Neural cell (in vitro differentiated cells): ENCODE data around the gene CASP10. TPM values are rescaled to one million over a fixed set of nuclear protein-coding genes. Genes with fewer than 3 reads are reported as not detected.

Experiments used
- H2AFZ ChIP-seq: fragments of 200-600, 300-800 bp; sonication (generic), shearing (Covaris generic); 2 replicates; pipeline ENCODE4 v1.6.0; 2014; ENCODE audit warnings: low read depth, mild to moderate bottlenecking, antibody characterized with exemption, low read length, moderate library complexity
- H3F3A ChIP-seq: fragments of 200-600 bp; shearing (Covaris generic); 2 replicates; pipeline ENCODE4 v1.6.1; 2016; ENCODE audit warnings: mild to moderate bottlenecking, moderate library complexity, mixed read lengths, antibody characterized with exemption, low read length; ENCODE audit not compliant: insufficient read depth, poor library complexity, severe bottlenecking
- H3K27ac ChIP-seq: fragments of 200-600, 300-800 bp; sonication (generic), shearing (Covaris generic); 2 replicates; pipeline ENCODE4 v1.5.1; 2014; ENCODE audit warnings: mild to moderate bottlenecking, low read length, moderate library complexity
- H3K27me3 ChIP-seq: fragments of 300-800, 200-600 bp; sonication (generic), shearing (Covaris generic); 2 replicates; pipeline ENCODE4 v1.6.0; 2014; ENCODE audit warnings: mild to moderate bottlenecking, low read depth, low read length, moderate library complexity; ENCODE audit not compliant: insufficient read depth
- H3K36me3 ChIP-seq: fragments of 300-800, 200-600 bp; sonication (generic), shearing (Covaris generic); 2 replicates; pipeline ENCODE4 v1.5.1; 2014; ENCODE audit warnings: mild to moderate bottlenecking, antibody characterized with exemption, low read length, moderate library complexity; ENCODE audit not compliant: insufficient read depth
- H3K4me2 ChIP-seq: fragments of 300-800, 200-600 bp; sonication (generic), shearing (Covaris generic); 2 replicates; pipeline ENCODE4 v1.6.0; 2014; ENCODE audit warnings: mild to moderate bottlenecking, low read length
- H3K4me3 ChIP-seq: fragments of 300-800, 200-600 bp; sonication (generic), shearing (Covaris generic); 2 replicates; pipeline ENCODE4 v1.5.1; 2014; ENCODE audit warnings: mild to moderate bottlenecking, low read length, moderate library complexity
- H3K79me2 ChIP-seq: fragments of 200-600 bp; shearing (Covaris generic); replicated peaks from 2 replicates; pipeline ENCODE4 v1.6.0; 2014; ENCODE audit warnings: mild to moderate bottlenecking, low read length, moderate library complexity; ENCODE audit not compliant: insufficient read depth
- H3K9ac ChIP-seq: fragments of 300-800, 200-600 bp; sonication (generic), shearing (Covaris generic); 2 replicates; pipeline ENCODE4 v1.6.1; 2016; ENCODE audit warnings: mild to moderate bottlenecking, low read length, mixed read lengths
- H3K9me2 ChIP-seq: fragments of 200-600 bp; shearing (Covaris generic); 2 replicates; pipeline ENCODE4 v1.6.1; 2016; ENCODE audit warnings: mild to moderate bottlenecking, low read length, mixed read lengths; ENCODE audit not compliant: insufficient read depth
- H3K9me3 ChIP-seq: fragments of 200-600, 300-800 bp; sonication (generic), shearing (Covaris generic); 2 replicates; pipeline ENCODE4 v1.6.1; 2016; ENCODE audit warnings: mild to moderate bottlenecking, mixed run types, low read length, moderate library complexity, mixed read lengths
- H4K20me1 ChIP-seq: fragments of 200-600 bp; shearing (Covaris generic); 2 replicates; pipeline ENCODE4 v1.6.1; 2016; ENCODE audit warnings: mild to moderate bottlenecking, mixed run types; ENCODE audit not compliant: insufficient read depth
- EP300 ChIP-seq: fragments of 450-650 bp; conservative IDR thresholded peaks from 2 replicates; pipeline ENCODE4 v1.6.1; 2014; ENCODE audit warnings: antibody characterized with exemption, mild to moderate bottlenecking, moderate library complexity; ENCODE audit not compliant: poor library complexity, severe bottlenecking
- EZH2 ChIP-seq: fragments of 200-600, 300-800 bp; shearing (Covaris generic), sonication (generic); IDR thresholded peaks from 2 replicates; pipeline ENCODE4 v1.6.1; 2014; ENCODE audit warnings: antibody characterized with exemption, low read length, borderline replicate concordance, mild to moderate bottlenecking; ENCODE audit not compliant: insufficient read depth, poor library complexity, severe bottlenecking
- MXI1 ChIP-seq: fragments of 450-650 bp; conservative IDR thresholded peaks from 2 replicates; pipeline ENCODE4 v1.6.1; 2014; ENCODE audit warnings: antibody characterized with exemption, mild to moderate bottlenecking; ENCODE audit not compliant: poor library complexity, severe bottlenecking
- POLR2AphosphoS5 ChIP-seq: IDR thresholded peaks from 2 replicates; pipeline ENCODE4 v1.6.1; 2012
- RAD21 ChIP-seq: fragments of 450-650 bp; conservative IDR thresholded peaks from 2 replicates; pipeline ENCODE4 v1.6.1; 2014; ENCODE audit warnings: antibody characterized with exemption, mild to moderate bottlenecking, moderate library complexity
- REST ChIP-seq: IDR thresholded peaks from 2 replicates; pipeline ENCODE4 v1.6.1; 2012; ENCODE audit warnings: borderline replicate concordance
- SMC3 ChIP-seq: fragments of 450-650 bp; conservative IDR thresholded peaks from 2 replicates; pipeline ENCODE4 v1.6.1; 2014; ENCODE audit warnings: antibody characterized with exemption, mild to moderate bottlenecking, moderate library complexity; ENCODE audit not compliant: poor library complexity
- TAF1 ChIP-seq: IDR thresholded peaks from 2 replicates; pipeline ENCODE4 v1.6.1; 2012; ENCODE audit warnings: low read depth
- polyA plus RNA-seq: library from polyadenylated mRNA; depleted of rRNA; stranded (reverse); fragments of >200 nt; gene quantifications from 2 replicates; pipeline ENCODE4 v1.2.3, GENCODE V29; 2014
- TF ChIP-seq, protein P1 (sequence below): fragments of 450-650 bp; IDR thresholded peaks from 2 replicates; pipeline ENCODE4 v1.5.1; 2014; ENCODE audit warnings: antibody characterized with exemption, mild to moderate bottlenecking, moderate library complexity; ENCODE audit not compliant: poor library complexity, severe bottlenecking

CASP10 gene
- polyA plus RNA-seq, 1 donor from 2014 or later, result not detected

DNA sequence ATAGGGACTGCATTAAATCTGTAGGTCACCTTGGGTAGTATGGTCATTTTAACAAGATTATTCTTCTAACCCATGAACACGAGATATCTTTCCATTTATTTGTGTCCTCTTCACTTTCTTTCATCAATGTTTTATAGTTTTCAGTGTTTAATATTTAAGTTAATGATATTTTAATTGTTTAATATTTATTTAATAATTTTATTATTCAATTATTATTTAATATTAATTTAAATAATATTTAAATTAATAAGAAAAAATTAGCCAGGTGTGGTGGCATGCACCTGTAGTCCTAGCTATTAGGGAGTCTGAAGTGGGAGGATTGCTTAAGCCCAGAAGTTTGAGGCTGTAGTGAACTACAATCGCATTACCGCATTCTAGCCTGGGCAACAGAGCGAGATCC is 33.0 kb downstream of the CASP10 start:
- no peaks in the 10 kb centered on the region for H3K36me3 ChIP-seq
- H3F3A ChIP-seq, result no peaks in the 10 kb centered on the region
- no peaks in the 10 kb centered on the region for H3K27me3 ChIP-seq
- no peak overlapping the region for H2AFZ ChIP-seq
- H3K27ac ChIP-seq, result no peak overlapping the region
- H4K20me1 ChIP-seq, result no peaks in the 10 kb centered on the region
- TF ChIP-seq EZH2 (no peak), SMC3 (no peak), RAD21 (no peak), MXI1 (no peak), POLR2AphosphoS5 (no peak), EP300 (no peak), REST (no peak)
- TF ChIP-seq, protein P1, sequence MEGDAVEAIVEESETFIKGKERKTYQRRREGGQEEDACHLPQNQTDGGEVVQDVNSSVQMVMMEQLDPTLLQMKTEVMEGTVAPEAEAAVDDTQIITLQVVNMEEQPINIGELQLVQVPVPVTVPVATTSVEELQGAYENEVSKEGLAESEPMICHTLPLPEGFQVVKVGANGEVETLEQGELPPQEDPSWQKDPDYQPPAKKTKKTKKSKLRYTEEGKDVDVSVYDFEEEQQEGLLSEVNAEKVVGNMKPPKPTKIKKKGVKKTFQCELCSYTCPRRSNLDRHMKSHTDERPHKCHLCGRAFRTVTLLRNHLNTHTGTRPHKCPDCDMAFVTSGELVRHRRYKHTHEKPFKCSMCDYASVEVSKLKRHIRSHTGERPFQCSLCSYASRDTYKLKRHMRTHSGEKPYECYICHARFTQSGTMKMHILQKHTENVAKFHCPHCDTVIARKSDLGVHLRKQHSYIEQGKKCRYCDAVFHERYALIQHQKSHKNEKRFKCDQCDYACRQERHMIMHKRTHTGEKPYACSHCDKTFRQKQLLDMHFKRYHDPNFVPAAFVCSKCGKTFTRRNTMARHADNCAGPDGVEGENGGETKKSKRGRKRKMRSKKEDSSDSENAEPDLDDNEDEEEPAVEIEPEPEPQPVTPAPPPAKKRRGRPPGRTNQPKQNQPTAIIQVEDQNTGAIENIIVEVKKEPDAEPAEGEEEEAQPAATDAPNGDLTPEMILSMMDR, result no peak
- H3K4me2 ChIP-seq, result no peak overlapping the region
- H3K9me2 ChIP-seq, result no peaks in the 10 kb centered on the region
- no peaks in the 10 kb centered on the region for H3K79me2 ChIP-seq
- no peak overlapping the region for H3K9ac ChIP-seq
- H3K9me3 ChIP-seq, result no peaks in the 10 kb centered on the region
- no peak overlapping the region for H3K4me3 ChIP-seq

GRCh38 chr2:201216918-201217317 is 34.0 kb downstream of the CASP10 start:
- Histone ChIP-seq H3K9ac (no peak overlapping the region), H3K36me3 (no peaks in the 10 kb centered on the region), H3K9me2 (no peaks in the 10 kb centered on the region), H3K9me3 (no peaks in the 10 kb centered on the region), H3K4me2 (no peak overlapping the region), H4K20me1 (no peaks in the 10 kb centered on the region), H3K79me2 (no peaks in the 10 kb centered on the region), H3K27me3 (no peaks in the 10 kb centered on the region), H3K27ac (no peak overlapping the region), H3K4me3 (no peak overlapping the region), H2AFZ (no peak overlapping the region), H3F3A (no peaks in the 10 kb centered on the region)
- TF ChIP-seq SMC3, result no peak
- TF ChIP-seq POLR2AphosphoS5, result no peak
- TF ChIP-seq EP300, result no peak
- TF ChIP-seq EZH2, result no peak
- TF ChIP-seq, protein P1, result no peak
- TF ChIP-seq REST, result no peak
- no peak for TF ChIP-seq RAD21
- no peak for TF ChIP-seq MXI1
- no peak for TF ChIP-seq TAF1
